IgD-negative memory B cell (primary cell): ENCODE results near the gene CYLD. TPM values are rescaled to one million over a fixed set of nuclear protein-coding genes. Genes with fewer than 3 reads are reported as not detected.

ENCODE experiments used
- H3K27ac Mint-ChIP-seq, 3 donors: one replicate each; pipeline ENCODE4 v1.8.0; 2020 to 2022; ENCODE audit warnings: mild to moderate bottlenecking in 3 of 3, mixed read lengths in 3 of 3, moderate library complexity in 1 of 3
- H3K27me3 Mint-ChIP-seq: one replicate; pipeline ENCODE4 v1.8.0; 2021; ENCODE audit warnings: mixed read lengths
- H3K36me3 Mint-ChIP-seq: one replicate; pipeline ENCODE4 v1.8.0; 2020; ENCODE audit warnings: mild to moderate bottlenecking, mixed read lengths
- H3K4me1 Mint-ChIP-seq, 3 donors: one replicate each; pipeline ENCODE4 v1.8.0; 2020 to 2022; ENCODE audit warnings: mixed read lengths in 3 of 3, mild to moderate bottlenecking in 1 of 3
- H3K4me3 Mint-ChIP-seq, 4 donors: one replicate each; pipeline ENCODE4 v1.8.0; 2020 to 2022; ENCODE audit warnings: mild to moderate bottlenecking in 4 of 4, mixed read lengths in 4 of 4, moderate library complexity in 3 of 4
- H3K9me3 Mint-ChIP-seq, 3 donors: one replicate each; pipeline ENCODE4 v1.8.0; 2020 to 2021; ENCODE audit warnings: mixed read lengths in 3 of 3, mild to moderate bottlenecking in 1 of 3
- polyA plus RNA-seq: library from polyadenylated mRNA; unstranded; fragments of 300-500 nt; fragmentation: Illumina TruSeq; gene quantifications from one replicate; pipeline ENCODE4 v1.2.3, GENCODE V29; 2021

The CYLD gene
- polyA plus RNA-seq, 1 donor from 2014 or later = 78.2 TPM

GRCh38 chr16:50741225-50741780 is 583 bp upstream of the CYLD start:
- Mint-ChIP-seq H3K9me3 (no peaks in the 10 kb centered on the region), H3K27ac (peak overlapping the region; percentile 97 to 98 (median 97)), H3K4me1 (peaks cover 28 to 46% (median 45%) of the 10 kb centered on the region in 3 donors)

DNA sequence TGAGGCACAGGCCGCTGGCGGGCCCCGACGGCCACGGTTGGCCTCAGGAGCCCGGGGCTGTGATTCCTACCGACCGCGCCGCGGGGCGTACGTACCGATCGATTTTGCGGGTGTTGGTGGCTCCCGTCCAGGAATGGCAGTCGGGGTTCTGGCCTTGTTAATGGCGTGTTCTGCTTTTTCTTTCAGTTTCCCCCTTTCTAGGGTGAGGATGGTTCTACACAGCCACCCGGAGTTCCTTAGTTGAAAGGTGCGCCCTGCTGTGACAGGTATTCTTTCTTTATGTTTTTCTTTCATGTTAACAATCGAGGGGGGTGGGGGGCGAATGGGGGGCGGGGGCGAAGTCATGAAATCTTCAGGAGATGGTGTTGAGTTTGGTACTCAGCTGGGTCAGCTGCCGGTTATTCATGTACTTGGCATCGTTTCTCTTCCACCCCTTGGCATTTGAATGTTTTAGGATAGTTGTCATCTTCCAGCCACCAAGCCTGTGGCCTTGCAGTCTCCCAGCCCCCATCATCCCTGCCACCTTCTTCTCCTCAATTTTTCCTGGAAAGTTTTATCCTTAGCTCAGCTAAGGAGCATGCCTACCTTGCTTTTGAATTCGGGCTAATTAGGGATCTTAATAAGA is 802 bp downstream of the CYLD start:
- Mint-ChIP-seq H3K36me3 (peaks cover 2% of the 10 kb centered on the region), H3K9me3 (no peaks in the 10 kb centered on the region), H3K4me1 (peaks cover 34 to 42% (median 42%) of the 10 kb centered on the region in 3 donors), H3K27ac (peak overlapping the region; percentile 97 to 98 (median 98)), H3K4me3 (peak overlapping the region; percentile 88 to 98 (median 94)), H3K27me3 (no peaks in the 10 kb centered on the region)

More at GRCh38 chr16:50741225-50741780, 583 bp upstream of the CYLD start:
- H3K4me3 Mint-ChIP-seq = peak overlapping the region; percentile 87 to 95 (median 90)
- peaks cover 2% of the 10 kb centered on the region for H3K36me3 Mint-ChIP-seq
- H3K27me3 Mint-ChIP-seq = no peaks in the 10 kb centered on the region

GRCh38 chr16:50743581-50744225 is 1.8 kb downstream of the CYLD start:
- Mint-ChIP-seq H3K4me3 (peak overlapping the region; percentile 88 to 98 (median 94)), H3K27me3 (no peaks in the 10 kb centered on the region), H3K4me1 (peaks cover 34 to 44% (median 43%) of the 10 kb centered on the region in 3 donors), H3K27ac (peak overlapping the region; percentile 97 to 98 (median 98)), H3K9me3 (no peaks in the 10 kb centered on the region), H3K36me3 (peaks cover 2% of the 10 kb centered on the region)

- peaks cover 40 to 50% (median 48%) of the 10 kb centered on the region in 3 donors for H3K4me1 Mint-ChIP-seq
- peak overlapping the region; percentile 83 to 98 (median 97) for H3K27ac Mint-ChIP-seq
- no peaks in the 10 kb centered on the region for H3K9me3 Mint-ChIP-seq
- no peaks in the 10 kb centered on the region for H3K36me3 Mint-ChIP-seq
- no peaks in the 10 kb centered on the region for H3K27me3 Mint-ChIP-seq
- H3K4me3 Mint-ChIP-seq = peak overlapping the region; percentile 88 to 98 (median 94)
These were observed 3.0 kb downstream of the CYLD start for GRCh38 chr16:50744881-50745280.

GRCh38 chr16:50745940-50746339 is 4.1 kb downstream of the CYLD start:
- Mint-ChIP-seq H3K27me3 (no peaks in the 10 kb centered on the region), H3K27ac (peak overlapping the region in 1 of 3 donors; percentile 16), H3K9me3 (no peaks in the 10 kb centered on the region), H3K4me1 (peaks cover 40 to 53% (median 48%) of the 10 kb centered on the region in 3 donors), H3K4me3 (peak overlapping the region in 1 of 4 donors; percentile 97), H3K36me3 (peaks cover 2% of the 10 kb centered on the region)

- H3K9me3 Mint-ChIP-seq = no peaks in the 10 kb centered on the region
- no peaks in the 10 kb centered on the region for H3K27me3 Mint-ChIP-seq
- H3K4me3 Mint-ChIP-seq = peak overlapping the region; percentile 30 to 74 (median 65)
- H3K36me3 Mint-ChIP-seq = peaks cover 2% of the 10 kb centered on the region
- peaks cover 40 to 53% (median 43%) of the 10 kb centered on the region in 3 donors for H3K4me1 Mint-ChIP-seq
- peak overlapping the region; percentile 4 to 68 (median 38) for H3K27ac Mint-ChIP-seq
These were observed 5.5 kb downstream of the CYLD start for GRCh38 chr16:50747207-50747956.

GRCh38 chr16:50751528-50751927 is 9.6 kb downstream of the CYLD start:
- peaks cover 22 to 38% (median 33%) of the 10 kb centered on the region in 3 donors for H3K4me1 Mint-ChIP-seq
- no peaks in the 10 kb centered on the region for H3K27me3 Mint-ChIP-seq
- H3K36me3 Mint-ChIP-seq = peaks cover 2% of the 10 kb centered on the region
- no peak overlapping the region for H3K27ac Mint-ChIP-seq
- no peak overlapping the region for H3K4me3 Mint-ChIP-seq
- H3K9me3 Mint-ChIP-seq = no peaks in the 10 kb centered on the region

GRCh38 chr16:50752471-50753235 is 10.8 kb downstream of the CYLD start:
- Mint-ChIP-seq H3K27ac (peak overlapping the region in 1 of 3 donors; percentile 49), H3K36me3 (peaks cover 2% of the 10 kb centered on the region), H3K4me1 (peaks cover 19 to 36% (median 27%) of the 10 kb centered on the region in 3 donors), H3K9me3 (no peaks in the 10 kb centered on the region), H3K4me3 (no peak overlapping the region), H3K27me3 (no peaks in the 10 kb centered on the region)

- H3K9me3 Mint-ChIP-seq = no peaks in the 10 kb centered on the region
These were observed 14.6 kb downstream of the CYLD start for GRCh38 chr16:50756473-50756872.

GRCh38 chr16:50761267-50761666 is 19.4 kb downstream of the CYLD start:
- peaks cover 2 to 3% (median 2%) of the 10 kb centered on the region in 3 donors for H3K9me3 Mint-ChIP-seq
- peak overlapping the region in 1 of 3 donors; percentile 74 for H3K27ac Mint-ChIP-seq
- peaks cover 16% of the 10 kb centered on the region for H3K36me3 Mint-ChIP-seq
- peak overlapping the region in 1 of 4 donors; percentile 79 for H3K4me3 Mint-ChIP-seq
- no peaks in the 10 kb centered on the region for H3K27me3 Mint-ChIP-seq
- peaks cover 42 to 49% (median 46%) of the 10 kb centered on the region in 3 donors for H3K4me1 Mint-ChIP-seq

More at GRCh38 chr16:50756473-50756872, 14.6 kb downstream of the CYLD start:
- Mint-ChIP-seq H3K4me1 (peaks cover 30 to 42% (median 38%) of the 10 kb centered on the region in 3 donors), H3K27ac (no peak overlapping the region), H3K36me3 (peaks cover 1% of the 10 kb centered on the region), H3K4me3 (no peak overlapping the region), H3K27me3 (no peaks in the 10 kb centered on the region)

DNA sequence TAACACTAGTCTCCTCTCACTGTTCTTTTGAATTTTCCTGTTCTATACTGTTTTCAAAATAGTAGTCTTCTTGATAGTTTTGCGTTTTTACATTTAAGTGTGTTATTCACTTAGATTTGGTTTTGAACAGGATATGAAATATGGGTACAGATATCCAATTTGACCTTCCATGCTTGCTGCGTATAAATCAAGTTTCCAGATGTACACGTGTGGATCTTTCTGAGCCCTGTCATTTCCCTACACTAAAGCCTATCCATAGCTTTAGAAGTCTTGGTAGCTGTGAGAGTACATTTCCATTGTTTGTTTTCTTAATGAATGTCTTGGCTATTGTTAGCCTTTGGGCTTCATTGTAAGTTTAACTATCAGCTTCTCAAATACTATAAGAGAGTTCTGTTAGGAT is 20.4 kb downstream of the CYLD start:
- Mint-ChIP-seq H3K4me1 (peaks cover 37 to 48% (median 46%) of the 10 kb centered on the region in 3 donors), H3K9me3 (peaks cover 3 to 5% (median 4%) of the 10 kb centered on the region in 3 donors), H3K4me3 (no peak overlapping the region), H3K27ac (no peak overlapping the region), H3K27me3 (no peaks in the 10 kb centered on the region), H3K36me3 (peaks cover 24% of the 10 kb centered on the region)

GRCh38 chr16:50763211-50763610 is 21.3 kb downstream of the CYLD start:
- Mint-ChIP-seq H3K27me3 (no peaks in the 10 kb centered on the region), H3K4me1 (peaks cover 39 to 44% (median 43%) of the 10 kb centered on the region in 3 donors), H3K4me3 (no peak overlapping the region), H3K9me3 (peaks cover 3 to 5% (median 4%) of the 10 kb centered on the region in 3 donors), H3K27ac (peak overlapping the region in 1 of 3 donors; percentile 17), H3K36me3 (peaks cover 26% of the 10 kb centered on the region)

DNA sequence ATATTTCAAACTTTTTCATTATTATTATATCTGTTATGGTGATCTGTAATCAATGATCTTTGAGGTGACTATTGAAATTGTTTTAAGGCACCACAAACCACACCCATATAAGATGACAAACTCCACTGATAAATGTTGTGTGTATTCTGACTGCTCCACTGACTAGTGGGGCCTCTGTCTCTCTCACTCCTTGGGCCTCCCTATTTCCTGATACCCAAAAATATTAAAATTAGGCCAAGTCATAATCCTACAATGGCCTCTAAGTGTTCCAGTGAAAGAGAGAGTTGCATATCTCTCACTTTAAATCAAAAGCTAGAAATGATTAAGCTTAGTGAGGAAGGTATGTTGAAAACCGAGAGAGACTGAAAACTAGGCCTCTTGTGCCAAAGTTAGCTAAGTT is 23.4 kb downstream of the CYLD start:
- H3K36me3 Mint-ChIP-seq = peaks cover 37% of the 10 kb centered on the region
- no peaks in the 10 kb centered on the region for H3K27me3 Mint-ChIP-seq
- peak overlapping the region in 1 of 3 donors; percentile 79 for H3K27ac Mint-ChIP-seq
- no peak overlapping the region for H3K4me3 Mint-ChIP-seq
- H3K4me1 Mint-ChIP-seq = peaks cover 38 to 48% (median 43%) of the 10 kb centered on the region in 3 donors
- H3K9me3 Mint-ChIP-seq = peaks cover 3 to 13% (median 4%) of the 10 kb centered on the region in 3 donors

DNA sequence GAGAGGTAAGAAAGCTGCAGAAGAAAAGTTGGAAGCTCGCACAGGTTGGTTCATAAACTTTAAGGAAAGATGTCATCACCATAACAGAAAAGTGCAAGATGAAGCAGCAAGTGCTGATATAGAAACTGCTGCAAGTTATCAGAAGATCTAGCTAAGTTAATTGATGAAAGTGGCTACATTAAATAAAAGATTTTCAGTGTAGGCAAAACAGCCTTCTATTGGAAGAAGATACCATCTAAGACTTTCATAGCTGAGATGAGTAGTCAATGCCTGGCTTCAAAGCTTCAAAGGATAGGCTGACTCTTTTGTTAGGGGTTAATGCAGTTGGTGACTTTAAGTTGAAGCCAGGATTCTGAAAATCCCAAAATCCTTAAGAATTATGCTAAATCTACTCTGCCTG is 24.0 kb downstream of the CYLD start:
- peaks cover 37% of the 10 kb centered on the region for H3K36me3 Mint-ChIP-seq
- peaks cover 33 to 45% (median 43%) of the 10 kb centered on the region in 3 donors for H3K4me1 Mint-ChIP-seq
- H3K9me3 Mint-ChIP-seq = peaks cover 4 to 13% (median 5%) of the 10 kb centered on the region in 3 donors
- no peak overlapping the region for H3K4me3 Mint-ChIP-seq
- H3K27ac Mint-ChIP-seq = peak overlapping the region in 1 of 3 donors; percentile 79
- no peaks in the 10 kb centered on the region for H3K27me3 Mint-ChIP-seq
